GM19351 (cell line): ENCODE measurements around the gene SNX9.
"Not testable (repeated sequence)": the region's sequence is repeated elsewhere in the genome, so short reads cannot be mapped to it uniquely, and the experiment has no call there.

Experiments
- ATAC-seq: cut with Tn5 transposase; IDR thresholded peaks from one replicate; pipeline ENCODE4 v1.9.1; 2021; ENCODE audit warnings: mild to moderate bottlenecking, moderate library complexity; ENCODE audit not compliant: unreplicated experiment

Gene SNX9

DNA sequence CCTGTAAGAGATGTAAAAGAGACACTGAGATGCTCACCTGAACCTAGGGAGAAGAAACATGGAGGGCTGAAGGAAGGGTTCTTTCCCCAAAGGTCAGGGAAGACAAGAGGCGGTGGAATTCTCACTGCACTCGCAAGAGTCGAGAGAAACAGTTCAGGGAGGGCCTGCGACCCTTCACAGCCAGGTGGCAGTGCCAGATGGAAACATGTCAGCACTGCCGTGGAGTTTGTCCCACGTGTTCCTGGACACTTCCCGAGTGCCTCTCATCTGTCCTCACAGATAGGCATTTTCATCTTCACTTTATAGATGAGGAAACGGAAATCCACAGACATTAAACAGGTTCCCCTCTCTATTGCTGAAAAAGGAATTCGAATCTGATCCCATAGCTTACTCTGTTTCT lies 88.2 kb downstream of the SNX9 start:
- no peak for ATAC-seq

DNA sequence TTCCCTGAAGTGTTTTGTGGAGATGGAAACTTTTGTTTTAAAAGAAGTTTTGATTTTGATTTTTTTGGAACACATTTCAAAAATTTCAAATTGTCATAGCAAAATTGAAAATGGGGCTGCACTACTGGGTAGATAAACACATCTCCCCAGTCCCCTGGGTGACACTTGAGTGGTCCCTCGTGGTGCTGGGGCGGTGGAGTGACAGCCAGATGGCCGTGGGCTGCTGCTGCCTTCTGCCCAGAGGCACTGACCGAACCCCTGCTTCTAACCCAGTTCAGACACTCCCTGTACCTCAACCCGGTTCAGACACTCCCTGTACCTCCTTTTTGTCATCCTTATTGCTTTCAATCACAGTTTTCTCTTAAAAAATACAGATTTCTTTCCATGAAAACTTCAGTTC lies 88.7 kb downstream of the SNX9 start:
- no peak for ATAC-seq

DNA sequence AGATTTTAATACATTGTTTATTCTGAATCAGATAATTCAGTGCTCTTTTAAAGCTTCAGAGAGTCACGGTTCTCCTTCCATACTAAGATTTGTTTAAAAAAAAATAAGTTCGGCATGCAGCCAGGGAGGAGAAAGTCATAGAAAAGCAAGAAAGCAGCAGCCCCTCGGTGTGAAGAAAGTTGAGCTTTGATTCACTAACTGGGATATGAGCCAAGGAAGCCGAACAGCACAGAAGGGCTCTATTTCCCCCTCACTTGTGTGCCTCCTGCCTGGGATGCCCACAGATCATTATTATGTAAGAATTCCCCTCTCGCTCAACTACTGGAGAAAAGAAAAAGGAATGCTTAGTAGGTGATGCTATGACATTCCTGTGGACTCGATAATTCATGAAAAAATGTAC lies 89.3 kb downstream of the SNX9 start:
- no peak for ATAC-seq

DNA sequence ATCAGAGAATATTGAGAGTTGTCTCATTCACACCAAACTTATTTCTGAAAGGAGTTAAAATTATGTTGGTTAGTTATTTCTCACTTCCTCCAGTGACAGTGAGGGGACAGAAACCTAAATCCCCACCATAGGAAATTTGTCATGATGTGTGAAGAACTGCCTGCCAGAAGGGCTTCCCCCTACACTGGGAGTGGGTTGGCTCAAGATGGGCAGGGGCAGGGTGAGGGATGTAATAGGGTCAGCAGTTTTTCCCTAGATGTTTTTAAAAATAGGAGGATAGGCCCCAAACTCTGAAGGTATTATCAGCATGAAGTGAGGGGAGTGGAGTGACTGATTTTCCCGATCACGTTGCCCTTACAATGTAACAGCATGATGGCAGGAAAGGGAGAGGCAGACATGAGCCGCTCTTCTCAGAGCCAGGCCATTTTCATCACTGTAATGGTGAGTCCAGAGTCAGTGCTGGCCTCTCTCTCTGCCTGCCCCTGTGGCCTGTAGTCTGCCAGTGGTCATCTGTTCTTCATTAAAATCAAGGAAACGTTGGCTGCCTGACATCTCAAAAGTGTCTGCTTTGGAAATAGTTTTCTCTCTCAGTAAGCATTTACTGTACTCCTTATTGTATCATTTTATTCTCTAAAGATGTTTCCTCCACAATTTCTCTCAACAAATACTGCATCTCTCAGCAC lies 98.8 kb downstream of the SNX9 start:
- ATAC-seq: no peak

GRCh38 chr6:157925771-157926170 lies 102.7 kb downstream of the SNX9 start:
- no peak for ATAC-seq

DNA sequence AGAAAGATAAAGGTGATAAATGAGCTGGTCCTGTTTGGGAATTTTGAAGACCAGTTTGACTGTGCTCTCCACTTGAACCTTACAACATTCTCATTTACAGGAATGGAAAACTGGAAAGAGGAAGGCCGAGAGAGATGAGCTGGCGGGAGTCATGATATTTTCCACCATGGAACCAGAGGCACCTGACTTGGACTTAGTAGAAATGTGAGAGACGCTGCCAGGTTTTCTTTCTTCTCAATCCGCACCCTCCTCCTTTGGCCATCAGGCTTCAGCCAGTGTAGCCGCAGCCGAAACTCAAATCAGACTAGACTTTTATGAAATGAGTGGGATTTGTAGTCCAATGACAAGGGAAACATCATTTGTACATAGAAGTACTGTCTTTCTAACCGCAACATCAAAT lies 104.0 kb downstream of the SNX9 start:
- no peak for ATAC-seq

- ATAC-seq: no peak
Observed at GRCh38 chr6:157928428-157928827, 105.4 kb downstream of the SNX9 start.

DNA sequence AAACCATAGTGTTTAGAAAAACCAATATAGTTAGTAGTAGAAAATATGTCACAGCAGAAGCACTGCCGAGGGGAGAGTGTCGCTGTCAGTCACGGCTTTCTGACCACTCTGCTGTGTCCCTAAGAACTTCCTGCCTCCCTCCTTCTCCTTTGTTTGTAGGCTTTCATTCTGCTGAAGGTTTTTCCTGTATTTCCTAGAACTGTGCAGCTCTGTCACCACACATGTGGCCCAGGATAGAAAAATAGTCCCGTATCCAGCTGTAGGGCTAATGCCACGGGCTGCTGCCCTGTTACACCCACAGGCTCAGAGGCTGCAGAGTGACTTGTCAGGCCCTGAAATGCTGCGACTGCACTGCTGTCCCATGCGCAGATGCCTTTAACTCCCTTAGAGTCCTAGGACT lies 106.0 kb downstream of the SNX9 start:
- ATAC-seq: no peak

DNA sequence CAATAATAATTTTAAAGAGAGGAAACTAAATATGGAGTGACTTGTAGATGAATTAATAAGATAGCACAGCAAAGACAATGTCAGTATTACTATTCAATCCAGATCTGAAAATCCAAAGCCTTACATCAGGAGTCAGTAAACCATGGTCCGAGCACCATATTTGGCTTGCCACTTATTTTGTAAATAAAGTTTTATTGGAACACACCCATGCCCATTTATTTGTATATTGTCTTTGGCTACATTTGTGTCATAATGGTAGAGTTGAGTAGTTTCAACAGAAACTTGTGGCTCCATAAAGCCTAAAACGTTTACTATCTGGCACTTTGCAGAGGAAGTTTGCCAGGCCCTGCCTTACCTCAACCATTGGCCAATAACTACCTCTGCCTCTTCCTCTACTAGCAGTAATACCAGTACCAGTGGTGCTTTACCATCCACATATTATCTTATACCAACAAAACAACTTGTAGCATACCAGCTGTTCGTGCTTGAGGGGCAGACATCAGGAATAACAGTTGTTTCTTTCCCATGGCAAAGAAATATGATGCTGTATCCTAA lies 106.8 kb downstream of the SNX9 start:
- no peak for ATAC-seq

- no peak for ATAC-seq
Observed at GRCh38 chr6:157935786-157936185, 112.7 kb downstream of the SNX9 start.

DNA sequence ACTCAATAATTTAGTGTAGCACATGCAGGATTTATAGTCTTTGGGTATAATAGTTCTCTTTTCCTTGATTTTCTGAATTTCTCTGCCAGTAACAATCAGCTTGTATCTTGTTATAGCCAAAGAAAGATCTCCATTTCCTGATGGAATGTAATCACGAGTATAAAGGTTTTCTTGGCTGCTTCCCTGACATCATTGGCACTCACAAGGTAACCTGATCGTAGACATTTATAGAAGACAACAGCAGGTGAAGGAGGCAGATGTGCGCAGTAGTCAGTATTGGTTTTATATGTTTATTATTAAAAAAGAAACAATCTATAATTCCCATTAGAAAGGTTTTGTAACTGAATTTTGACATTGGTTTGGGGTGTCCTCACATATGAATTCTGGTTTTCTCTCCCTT lies 114.3 kb downstream of the SNX9 start:
- no peak for ATAC-seq

DNA sequence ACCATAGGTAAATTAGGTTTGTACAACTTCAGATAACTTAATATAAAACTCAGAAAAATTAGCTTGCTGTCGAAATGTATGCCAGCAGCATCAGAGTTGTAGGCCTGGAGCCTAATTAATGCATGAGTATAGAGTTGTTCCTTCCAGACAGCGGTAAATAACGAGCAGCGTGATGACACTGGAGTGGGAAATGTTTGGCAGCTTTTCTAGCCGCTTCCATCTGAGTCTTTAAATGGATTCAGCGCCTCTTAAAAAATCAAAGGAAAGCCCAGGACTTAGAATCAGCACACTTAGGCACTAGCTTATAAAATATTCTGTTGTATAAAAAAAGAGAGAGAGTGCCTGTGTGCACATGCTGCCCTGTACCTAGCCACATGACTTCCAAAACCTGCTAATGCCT lies 114.9 kb downstream of the SNX9 start:
- ATAC-seq: no peak

GRCh38 chr6:157940375-157941036 lies 117.5 kb downstream of the SNX9 start:
- not testable (repeated sequence) for ATAC-seq

GRCh38 chr6:157941101-157941863 lies 118.2 kb downstream of the SNX9 start:
- ATAC-seq: no peak

DNA sequence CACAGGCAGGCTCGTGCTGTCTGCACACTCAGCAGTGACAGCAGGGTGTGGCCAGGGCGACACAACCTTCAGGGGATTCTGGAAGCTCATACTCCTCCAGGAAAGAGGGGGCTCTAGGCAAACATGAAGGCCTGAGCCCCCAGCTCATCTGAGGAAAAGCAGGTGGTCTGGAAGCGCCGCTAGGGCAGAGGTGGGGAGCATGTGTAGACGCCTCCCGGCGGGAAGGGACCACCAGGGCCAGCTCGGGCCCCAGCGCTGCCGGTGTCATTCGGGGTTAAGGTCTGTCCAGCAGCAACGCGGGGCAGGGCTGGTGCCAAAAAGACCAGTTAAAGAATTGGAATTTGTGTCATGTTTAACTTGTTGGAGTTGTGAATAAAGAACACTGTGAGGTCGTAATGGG lies 119.3 kb downstream of the SNX9 start:
- ATAC-seq: no peak

DNA sequence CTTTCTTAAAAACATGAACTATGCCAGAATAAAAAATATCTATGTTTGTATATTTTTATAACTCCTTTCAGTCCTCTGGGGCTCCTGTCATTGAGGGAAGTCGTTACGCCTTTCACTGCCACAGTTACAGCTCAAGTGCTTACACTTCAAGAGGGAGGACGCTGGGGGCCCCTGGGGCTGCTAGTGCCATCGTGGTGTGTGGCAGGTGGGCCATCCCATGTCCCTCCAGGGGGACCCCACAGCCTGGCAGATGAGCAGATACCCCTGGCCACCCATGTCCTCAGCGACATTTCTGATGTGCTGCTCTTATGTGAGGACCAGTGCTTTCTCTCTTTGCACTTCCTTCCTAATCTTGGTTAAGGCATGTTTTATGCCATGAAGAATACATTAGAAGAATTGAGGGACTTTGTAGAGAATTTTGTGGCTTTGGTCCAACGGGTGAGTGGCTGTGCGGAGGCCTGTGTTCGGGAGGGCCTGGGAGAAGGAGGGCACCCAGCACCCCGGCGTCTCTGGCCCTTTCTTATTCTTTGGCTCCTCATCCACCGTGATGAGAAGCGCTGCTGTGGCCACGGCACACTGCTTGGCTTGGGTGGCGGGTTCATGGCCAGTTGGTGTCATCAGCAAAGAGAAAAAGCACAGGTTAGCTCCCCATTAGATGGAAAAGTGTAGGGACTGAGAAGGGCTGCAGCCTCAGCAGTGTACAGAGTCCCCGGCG lies 120.4 kb downstream of the SNX9 start:
- ATAC-seq: no peak

- no peak for ATAC-seq
Observed at GRCh38 chr6:157943964-157944283, 120.9 kb downstream of the SNX9 start.

- no peak for ATAC-seq
Observed at GRCh38 chr6:157944983-157945931, 122.2 kb downstream of the SNX9 start.

DNA sequence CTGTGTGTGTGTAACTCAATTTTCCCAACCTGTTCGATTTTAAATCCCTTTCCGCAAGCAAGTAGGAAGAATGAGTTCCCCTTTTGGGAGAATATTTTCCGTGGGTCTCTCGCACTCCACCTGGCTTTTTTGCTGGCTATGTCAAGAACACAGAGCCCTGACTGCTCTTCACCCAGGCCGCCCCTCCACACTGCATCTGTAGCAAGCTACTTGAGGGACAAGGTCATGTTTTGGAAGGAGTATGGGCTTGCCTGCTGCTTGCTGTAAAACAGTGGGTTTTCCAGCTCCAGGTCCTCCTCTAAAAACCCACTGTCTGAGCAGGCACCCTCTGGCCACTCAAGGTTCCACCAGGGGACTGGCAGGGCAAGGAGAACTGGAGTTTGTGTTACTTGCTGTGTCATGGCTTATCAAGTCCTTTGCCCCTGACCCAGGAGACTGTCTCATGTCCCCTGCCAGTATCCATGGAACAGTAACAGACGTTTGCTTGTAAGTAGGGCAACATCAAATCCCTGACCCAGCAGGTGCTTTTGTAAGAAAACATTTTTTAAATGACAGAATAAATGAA lies 123.1 kb downstream of the SNX9 start:
- no peak for ATAC-seq
